Measurements from ENCODE around the gene ACOT6.

- no peak for TF ChIP-seq CTCF (conservative IDR thresholded peaks at IDR 0.05; ENCODE audit: low read depth, low read length)
- TF ChIP-seq EZH2 (IDR thresholded peaks at IDR 0.05; ENCODE audit: borderline replicate concordance, low read depth, low read length, poor library complexity, severe bottlenecking) = no peak
Observed at GRCh38 chr14:73589116-73589515, 23.2 kb upstream of the ACOT6 start.
